CD4-positive, alpha-beta T cell treated with Interferon alpha-2 for 1 hour (primary cell): ENCODE results near the gene GALK2.
"Not testable (repeated sequence)": the region's sequence is repeated elsewhere in the genome, so short reads cannot be mapped to it uniquely, and the experiment has no call there.

Experiments used
- DNase-seq, 2 donors: peaks; one replicate each; pipeline ENCODE4 v3.0.0-alpha.2; 2020 to 2022

The GALK2 gene

GRCh38 chr15:49225572-49226281 is 55.7 kb downstream of the GALK2 start:
- DNase-seq, result no peak

GRCh38 chr15:49227602-49228001 is 57.6 kb downstream of the GALK2 start:
- no peak for DNase-seq

GRCh38 chr15:49229922-49230321 is 59.9 kb downstream of the GALK2 start:
- no peak for DNase-seq

GRCh38 chr15:49232236-49232806 is 62.3 kb downstream of the GALK2 start:
- no peak for DNase-seq

- peak; percentile 54 to 66 for DNase-seq
Measured at GRCh38 chr15:49235446-49236124, 65.5 kb downstream of the GALK2 start.

GRCh38 chr15:49236869-49237268 is 66.8 kb downstream of the GALK2 start:
- DNase-seq, result no peak

GRCh38 chr15:49238342-49238741 is 68.3 kb downstream of the GALK2 start:
- no peak for DNase-seq

- no peak for DNase-seq
Measured at GRCh38 chr15:49239105-49239504, 69.1 kb downstream of the GALK2 start.

- DNase-seq, result no peak
Measured at GRCh38 chr15:49242820-49243219, 72.8 kb downstream of the GALK2 start.

GRCh38 chr15:49247556-49248110 is 77.6 kb downstream of the GALK2 start:
- DNase-seq, result no peak

GRCh38 chr15:49248291-49248690 is 78.2 kb downstream of the GALK2 start:
- no peak for DNase-seq

- no peak for DNase-seq
Measured at GRCh38 chr15:49255966-49256759, 86.1 kb downstream of the GALK2 start.

GRCh38 chr15:49265117-49265516 is 95.1 kb downstream of the GALK2 start:
- DNase-seq, result not testable (repeated sequence)

- DNase-seq, result no peak
Measured at GRCh38 chr15:49265911-49266310, 95.9 kb downstream of the GALK2 start.

- no peak for DNase-seq
Measured at GRCh38 chr15:49270541-49271421, 100.7 kb downstream of the GALK2 start.

GRCh38 chr15:49273734-49274318 is 103.8 kb downstream of the GALK2 start:
- no peak for DNase-seq

- DNase-seq, result no peak
Measured at GRCh38 chr15:49278751-49279150, 108.7 kb downstream of the GALK2 start.

- no peak for DNase-seq
Measured at GRCh38 chr15:49279521-49280456, 109.7 kb downstream of the GALK2 start.

GRCh38 chr15:49282366-49282765 is 112.3 kb downstream of the GALK2 start:
- no peak for DNase-seq

- no peak for DNase-seq
Measured at GRCh38 chr15:49286649-49287404, 116.8 kb downstream of the GALK2 start.
